DOHH2 (cell line): ENCODE results near the gene KIAA0513.

ENCODE experiments used
- CTCF ChIP-seq: fragments of 200-600 bp; sonication (generic); IDR thresholded peaks from one replicate; pipeline ENCODE4 v1.5.1; 2014; ENCODE audit warnings: antibody characterized with exemption, mild to moderate bottlenecking, low read depth, low read length; ENCODE audit not compliant: poor library complexity, severe bottlenecking
- EZH2phosphoT487 ChIP-seq: fragments of 200-600 bp; sonication (generic); IDR thresholded peaks from 2 replicates; pipeline ENCODE4 v1.6.1; 2017; ENCODE audit warnings: borderline replicate concordance, mild to moderate bottlenecking, antibody characterized with exemption, low read length, moderate library complexity, mixed read lengths

- TF ChIP-seq CTCF, result no peak
- no peak for TF ChIP-seq EZH2phosphoT487
These were observed 22.2 kb downstream of the KIAA0513 start for GRCh38 chr16:85049706-85050305.
